AG04450 (cell line): ENCODE results near the gene TMEM269. TPM values are rescaled to one million over a fixed set of nuclear protein-coding genes. Genes with fewer than 3 reads are reported as not detected.

Experiments used
- CTCF ChIA-PET: fragments of 300-600, 350-600 bp; formaldehyde crosslinking; extraction: SDS; loops from one replicate; lab custom pipeline; 2022; ENCODE audit warnings: antibody characterized with exemption, inconsistent platforms; lab: Charles Lee
- POLR2A ChIA-PET: fragments of 350-600 bp; formaldehyde crosslinking; extraction: SDS; loops from one replicate; lab custom pipeline; 2021; ENCODE audit warnings: antibody characterized with exemption, inconsistent platforms; lab: Yijun Ruan, JAX
- DNase-seq: peaks from one replicate; pipeline ENCODE4 v3.0.0-alpha.2; 2011; ENCODE audit warnings: low read depth, low spot score
- H3K27ac ChIP-seq: one replicate; pipeline ENCODE4 v1.5.1; 2012; ENCODE audit warnings: low read depth, low read length, control low read depth
- H3K27me3 ChIP-seq: one replicate; pipeline ENCODE4 v1.6.0; 2012; ENCODE audit warnings: low read length; ENCODE audit not compliant: control insufficient read depth, insufficient read depth
- H3K4me3 ChIP-seq: 2 replicates; pipeline ENCODE4 v1.5.1; 2011; ENCODE audit warnings: mild to moderate bottlenecking, low read depth, low read length, control low read depth
- H3K9me3 ChIP-seq: 2 replicates; pipeline ENCODE4 v1.5.1; 2012; ENCODE audit warnings: low read length; ENCODE audit not compliant: control insufficient read depth, insufficient read depth
- CTCF ChIP-seq: IDR thresholded peaks from 2 replicates; pipeline ENCODE4 v1.5.1; 2011; ENCODE audit warnings: low read depth, low read length, control low read depth, inconsistent platforms
- polyA plus RNA-seq: library from polyadenylated mRNA; depleted of rRNA; stranded (reverse); fragments of >200 nt; gene quantifications from 2 replicates; pipeline ENCODE4 v1.2.3, GENCODE V29; 2011

The TMEM269 gene
- polyA plus RNA-seq, 1 experiment = 0.04 TPM

DNA sequence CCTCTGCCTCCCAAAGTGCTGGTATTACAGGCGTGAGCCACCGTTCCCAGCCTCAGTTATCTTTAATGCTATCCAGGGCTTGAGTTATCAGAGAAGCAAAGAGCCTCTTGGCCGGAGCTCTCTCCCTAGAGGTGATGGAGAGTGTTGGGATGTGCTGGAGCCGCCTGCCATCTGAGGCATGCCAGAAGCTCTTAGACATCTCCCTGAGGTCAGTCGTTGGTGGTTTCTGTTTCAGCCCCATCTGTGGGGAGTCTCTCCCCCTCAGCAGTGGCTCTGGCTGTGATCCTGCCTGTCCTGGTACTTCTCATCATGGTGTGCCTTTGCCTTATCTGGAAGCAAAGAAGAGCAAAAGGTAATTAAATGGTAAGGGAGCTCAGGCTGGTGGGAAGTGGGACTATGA lies 50.0 kb downstream of the TMEM269 start:
- Histone ChIP-seq H3K27ac (no peak overlapping the region), H3K4me3 (no peak overlapping the region), H3K27me3 (no peaks in the 10 kb centered on the region), H3K9me3 (no peaks in the 10 kb centered on the region)
- POLR2A ChIA-PET = interaction anchor here (0.6 kb wide), 1 partner anchor 25 kb away, joined by 3 read pairs; no protein-coding TSS in a partner anchor
- TF ChIP-seq CTCF = no peak
- CTCF ChIA-PET = no interaction called here
- no peak for DNase-seq

DNA sequence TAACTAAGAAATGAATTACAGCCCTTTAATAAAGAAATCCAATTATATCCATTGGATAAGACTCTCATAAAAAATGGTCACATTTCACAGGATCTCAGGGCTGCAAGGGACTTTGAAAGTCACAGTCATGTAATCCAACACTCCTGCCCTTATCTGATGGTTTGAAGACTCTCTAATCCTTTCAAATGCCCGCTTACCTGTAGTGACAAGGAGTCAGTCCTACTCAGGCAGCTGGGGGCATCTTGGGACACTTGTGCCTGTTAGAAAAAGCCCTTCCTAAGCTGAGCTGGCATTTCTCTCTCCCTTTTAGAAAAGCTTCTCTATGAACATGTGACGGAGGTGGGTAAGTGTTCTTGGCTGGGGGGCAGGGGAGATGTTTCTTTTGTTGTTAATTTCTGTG lies 50.6 kb downstream of the TMEM269 start:
- H3K27me3 ChIP-seq = no peaks in the 10 kb centered on the region
- no peaks in the 10 kb centered on the region for H3K9me3 ChIP-seq
- DNase-seq = no peak
- TF ChIP-seq CTCF = no peak
- CTCF ChIA-PET = interaction anchor here (0.9 kb wide), 1 partner anchor 11 kb away, joined by 3 read pairs; the partner anchor contains the start of gene ZNF691
- POLR2A ChIA-PET = interaction anchor here (0.6 kb wide), 1 partner anchor 26 kb away, joined by 3 read pairs; no protein-coding TSS in a partner anchor
- H3K4me3 ChIP-seq = no peak overlapping the region
- no peak overlapping the region for H3K27ac ChIP-seq

GRCh38 chr1:42837709-42838108 lies 52.9 kb downstream of the TMEM269 start:
- ChIA-PET CTCF (interaction anchor here (1.2 kb wide), 1 partner anchor 9 kb away, joined by 3 read pairs; the partner anchor contains the start of gene ZNF691), POLR2A (no interaction called here)
- TF ChIP-seq CTCF = no peak
- H3K9me3 ChIP-seq = no peaks in the 10 kb centered on the region
- no peak overlapping the region for H3K27ac ChIP-seq
- H3K4me3 ChIP-seq = no peak overlapping the region
- no peak for DNase-seq
- H3K27me3 ChIP-seq = no peaks in the 10 kb centered on the region

DNA sequence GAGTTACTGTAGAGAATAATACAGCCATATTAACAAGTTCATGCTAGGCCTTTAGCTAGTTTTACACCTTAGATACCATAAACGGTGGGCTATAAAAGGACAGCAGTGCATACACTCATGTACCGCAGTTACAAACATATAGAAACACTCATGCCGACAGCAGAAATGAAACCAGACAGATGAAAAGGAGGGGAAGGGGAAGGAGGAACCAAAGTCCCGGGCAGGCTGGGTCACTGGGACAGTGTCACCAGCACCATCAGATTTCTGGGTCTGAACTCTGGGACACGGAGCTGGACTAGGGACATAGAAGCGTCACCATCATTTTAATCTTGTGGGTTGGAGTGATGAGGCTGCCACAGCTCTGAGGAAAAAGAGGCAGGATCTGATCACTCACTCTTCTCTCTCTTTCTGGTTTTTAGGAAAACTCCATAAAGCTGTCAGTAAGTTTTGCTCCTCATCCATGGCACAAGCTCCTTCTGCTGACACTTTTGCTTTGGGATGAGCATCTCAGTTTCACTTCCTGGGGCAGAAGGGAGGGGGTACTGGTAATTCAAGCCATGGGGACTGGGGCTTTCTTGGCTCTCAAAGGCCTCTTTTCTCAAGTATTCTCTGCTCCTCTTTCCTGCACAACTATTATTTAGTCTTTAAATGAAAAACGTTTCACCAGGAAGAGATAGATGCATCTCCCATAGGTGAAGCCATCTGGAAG lies 53.8 kb downstream of the TMEM269 start:
- POLR2A ChIA-PET = no interaction called here
- CTCF ChIA-PET = interaction anchor here (1.2 kb wide), 1 partner anchor 8 kb away, joined by 3 read pairs; the partner anchor contains the start of gene ZNF691
- no peaks in the 10 kb centered on the region for H3K9me3 ChIP-seq
- no peak for DNase-seq
- no peaks in the 10 kb centered on the region for H3K27me3 ChIP-seq
- no peak overlapping the region for H3K27ac ChIP-seq
- no peak for TF ChIP-seq CTCF
- no peak overlapping the region for H3K4me3 ChIP-seq

GRCh38 chr1:42841010-42841409 lies 56.2 kb downstream of the TMEM269 start:
- Histone ChIP-seq H3K27ac (no peak overlapping the region), H3K4me3 (no peak overlapping the region), H3K9me3 (no peaks in the 10 kb centered on the region), H3K27me3 (no peaks in the 10 kb centered on the region)
- no peak for DNase-seq
- POLR2A ChIA-PET = no interaction called here
- TF ChIP-seq CTCF = no peak
- CTCF ChIA-PET = no interaction called here
